ENCODE results near the gene CSF3. TPM values are rescaled to one million over a fixed set of nuclear protein-coding genes. Genes with fewer than 3 reads are reported as not detected.

Gene CSF3
- total RNA-seq, 1 donor from 2014 or later, result not detected

DNA sequence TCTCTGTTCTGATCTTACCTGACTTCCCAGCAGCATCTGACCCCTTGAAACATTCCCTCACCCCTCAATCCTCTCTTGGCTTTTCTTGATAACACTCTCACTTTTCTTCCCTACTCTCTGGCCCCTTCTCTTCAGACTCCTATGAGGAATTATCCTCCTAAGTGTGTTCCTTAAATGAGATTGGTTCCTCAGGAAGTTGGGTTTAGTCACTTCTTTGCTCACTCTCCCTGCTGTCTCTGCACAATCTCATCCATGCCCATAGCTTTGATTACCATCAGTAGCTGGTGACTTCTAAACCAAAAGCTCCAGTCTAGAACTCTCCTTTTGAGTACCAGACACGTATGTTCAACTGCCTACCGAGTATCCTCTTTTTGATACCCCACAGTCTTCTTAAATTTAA, 26.0 kb downstream of the CSF3 start:
- ATAC-seq (no peak), DNase-seq (no peak)
- intact Hi-C loops (cut with micrococcal nuclease), result no loop called here

GRCh38 chr17:40056379-40057015, 41.3 kb downstream of the CSF3 start:
- intact Hi-C loops (cut with micrococcal nuclease), result no loop called here
- ATAC-seq (peak; percentile 18), DNase-seq (no peak)

DNA sequence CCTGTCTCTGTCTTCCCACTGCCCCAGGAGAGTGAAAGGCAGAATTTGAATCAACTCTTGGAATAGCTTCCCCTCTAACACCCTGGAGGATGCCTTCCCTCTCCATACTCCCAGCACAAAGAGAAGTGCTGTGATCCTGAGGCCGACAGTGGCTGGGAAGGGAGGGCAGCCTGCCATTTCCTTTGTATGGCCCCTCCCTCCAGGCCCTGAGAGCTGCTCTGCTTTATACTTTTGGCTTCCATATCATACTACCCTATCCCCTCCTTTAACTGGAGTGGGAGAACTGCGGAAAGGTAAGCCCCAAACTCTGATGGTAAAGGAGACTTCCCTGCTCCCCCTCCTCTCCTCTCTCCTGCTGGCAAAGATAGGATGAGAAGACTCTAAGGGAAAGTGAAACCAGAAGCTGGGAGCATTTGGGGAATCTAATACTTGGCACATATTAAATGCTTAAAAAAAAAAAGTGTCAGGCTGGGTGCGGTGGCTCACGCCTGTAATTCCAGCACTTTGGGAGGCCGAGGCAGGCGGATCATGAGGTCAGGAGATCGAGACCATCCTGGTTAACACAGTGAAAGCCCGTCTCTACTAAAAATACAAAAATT, 43.0 kb downstream of the CSF3 start:
- intact Hi-C loops (cut with micrococcal nuclease), result no loop called here
- ATAC-seq (peak; percentile 8), DNase-seq (no peak)

GRCh38 chr17:40058865-40059264, 43.6 kb downstream of the CSF3 start:
- ATAC-seq (no peak), DNase-seq (no peak)
- intact Hi-C loops (cut with micrococcal nuclease), result no loop called here

- intact Hi-C loops (cut with micrococcal nuclease), result loop anchor here (5.0 kb wide), 1 partner anchor 52 kb away; no protein-coding TSS in a partner anchor
- no peak for DNase-seq
- no peak for ATAC-seq
These were observed 44.7 kb downstream of the CSF3 start for GRCh38 chr17:40059729-40060475.

DNA sequence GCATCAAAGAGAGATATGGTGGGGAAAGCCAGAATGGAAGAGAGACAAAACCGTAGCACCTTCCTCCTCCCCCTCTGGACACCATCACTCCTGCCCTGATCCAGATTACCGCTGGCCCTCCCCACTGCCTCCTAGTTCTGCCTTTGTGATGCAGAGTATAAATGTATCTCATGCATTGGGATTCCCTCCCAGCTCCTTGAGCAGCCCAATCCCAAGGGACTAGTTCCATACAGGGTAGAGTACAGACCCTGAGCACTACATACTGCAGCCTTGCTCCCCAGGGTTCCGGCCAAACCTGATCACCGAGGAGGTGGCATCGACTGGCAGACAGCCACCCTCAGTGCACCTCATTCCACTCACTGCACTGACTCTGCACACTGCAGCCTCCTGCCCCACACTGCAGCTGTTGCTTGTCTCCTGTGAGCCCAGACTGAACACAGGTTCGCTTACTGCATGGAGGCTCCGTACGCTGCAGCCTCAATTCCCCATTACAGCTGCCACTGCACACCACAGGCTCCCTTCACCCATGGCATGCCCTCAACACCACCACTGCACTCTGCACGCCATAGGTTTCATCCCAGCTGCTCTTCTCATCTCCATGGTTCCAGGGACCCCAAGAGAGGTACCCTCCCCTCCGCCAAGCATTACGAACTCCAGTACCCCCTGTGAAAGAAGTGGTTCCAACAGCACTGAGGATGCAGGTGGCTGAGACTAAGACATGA, 45.8 kb downstream of the CSF3 start:
- DNase-seq (no peak), ATAC-seq (no peak)
- intact Hi-C loops (cut with micrococcal nuclease), result loop anchor here (5.0 kb wide), 1 partner anchor 51 kb away; no protein-coding TSS in a partner anchor

- no peak for ATAC-seq
- intact Hi-C loops (cut with micrococcal nuclease), result loop anchor here (5.0 kb wide), 1 partner anchor 51 kb away; no protein-coding TSS in a partner anchor
- DNase-seq, result no peak
These were observed 46.4 kb downstream of the CSF3 start for GRCh38 chr17:40061609-40062038.

DNA sequence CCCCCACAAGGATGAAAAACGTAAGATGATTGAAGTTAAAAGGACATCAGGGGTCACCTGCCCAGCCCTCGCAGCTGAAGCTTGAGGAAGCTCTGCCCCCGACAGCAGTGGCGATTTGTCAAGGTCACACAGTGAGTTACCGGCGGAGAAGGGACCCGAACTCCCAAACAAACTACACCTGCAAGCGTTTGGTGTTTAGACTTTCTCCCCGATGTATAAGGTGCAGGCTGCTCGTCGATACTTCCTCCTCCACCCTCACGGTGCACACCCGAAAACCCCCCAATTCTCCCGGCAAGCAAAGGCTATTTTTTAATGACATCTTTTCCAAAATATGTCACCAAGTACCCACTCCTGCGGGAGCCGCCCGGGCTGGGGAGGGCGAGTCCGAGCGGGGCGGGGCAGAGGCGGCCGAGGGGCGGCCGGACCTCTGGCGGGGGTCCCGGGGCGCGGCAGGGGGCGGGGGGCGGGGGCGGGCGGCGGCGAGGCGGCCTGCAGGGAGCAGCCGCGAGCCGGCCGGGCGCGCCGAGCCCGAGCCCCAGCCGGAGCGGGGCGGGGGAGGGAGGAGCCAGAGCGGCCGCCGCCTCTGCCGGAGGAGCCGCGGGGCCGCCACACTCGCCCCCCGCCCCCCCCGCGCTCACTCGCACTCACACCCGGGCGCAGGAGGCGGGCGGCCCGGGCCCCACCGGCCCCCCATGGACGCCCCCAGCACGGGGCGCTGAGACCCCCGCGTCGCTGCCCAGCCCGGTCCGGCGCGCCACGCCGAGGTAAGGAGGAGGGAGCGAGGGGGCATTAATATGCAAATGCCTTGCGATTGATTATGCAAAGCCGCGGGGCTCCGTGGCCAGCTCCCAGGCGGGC, 47.3 kb downstream of the CSF3 start, which contains the start of gene THRA:
Gene THRA, plus strand, starts transcription at position 637 of the 858 bp plus-strand sequence. CDS start 11,524 bp downstream, outside the sequence.
- peak; percentile 91 for DNase-seq
- ATAC-seq, result peak; percentile 79
- intact Hi-C loops (cut with micrococcal nuclease), result loop anchor here (5.0 kb wide), 1 partner anchor 50 kb away; no protein-coding TSS in a partner anchor

DNA sequence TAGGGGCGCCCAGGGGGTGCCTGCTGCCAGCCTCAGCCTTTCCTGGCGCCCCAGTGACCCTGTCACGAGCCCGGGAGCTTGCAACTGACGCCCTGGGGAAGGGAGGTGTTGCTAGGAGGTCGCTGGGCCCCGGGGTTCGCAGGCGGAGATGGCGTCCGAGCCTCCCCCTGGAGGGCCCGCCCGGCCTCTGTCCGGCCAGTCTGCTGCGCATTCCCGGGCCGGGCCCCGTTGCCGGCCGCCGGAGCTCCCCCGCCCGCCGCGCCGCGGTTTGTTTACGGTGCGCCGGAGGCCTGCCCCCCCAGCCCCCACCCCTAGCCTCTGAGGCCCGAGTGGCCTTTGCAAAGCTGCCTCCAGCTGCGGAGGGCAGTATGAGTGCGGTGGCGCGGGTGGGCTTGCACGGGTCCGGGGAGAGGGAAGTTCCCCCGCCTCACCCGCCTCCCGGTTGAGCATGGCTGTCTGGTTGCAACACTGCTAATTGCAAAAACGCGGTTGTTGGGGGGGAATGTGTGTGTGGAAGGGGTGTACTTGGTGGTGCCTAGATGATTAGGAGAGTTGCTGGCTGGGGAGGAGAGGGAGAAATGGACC, 48.0 kb downstream of the CSF3 start:
- peak; percentile 70 for DNase-seq
- ATAC-seq, result peak; percentile 63
- intact Hi-C loops (cut with micrococcal nuclease), result loop anchor here (5.0 kb wide), 1 partner anchor 49 kb away; no protein-coding TSS in a partner anchor

DNA sequence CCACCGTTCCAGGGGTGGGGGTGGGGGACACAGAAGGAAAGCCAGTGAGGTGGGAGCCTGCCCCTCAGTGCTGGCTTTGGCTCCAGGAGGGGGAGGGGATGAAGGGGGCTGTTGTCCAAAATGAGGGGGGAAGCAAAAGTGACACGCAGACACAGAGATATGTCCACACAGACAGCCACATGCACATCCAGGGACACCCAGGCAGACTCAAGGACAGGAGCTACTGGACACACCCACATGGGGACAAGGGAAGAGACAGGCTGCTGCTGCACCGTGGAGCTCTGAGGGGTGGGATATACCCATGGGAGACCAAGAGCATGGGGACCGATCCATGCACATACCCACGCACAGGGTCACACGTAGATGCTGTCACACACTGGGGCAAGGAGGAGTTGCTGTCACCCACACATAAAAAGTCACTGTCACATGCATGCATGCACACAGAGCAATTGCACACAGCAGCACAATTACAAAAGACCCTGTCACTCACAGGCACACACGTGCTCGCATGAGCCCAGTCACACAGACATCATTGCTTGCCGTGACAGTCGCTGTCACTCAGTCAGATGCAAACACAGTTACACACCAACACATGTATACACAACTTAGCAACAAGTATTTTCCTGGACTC, 48.8 kb downstream of the CSF3 start:
- intact Hi-C loops (cut with micrococcal nuclease), result loop anchor here (5.0 kb wide), 1 partner anchor 48 kb away; no protein-coding TSS in a partner anchor
- DNase-seq, result no peak
- peak; percentile 13 for ATAC-seq

DNA sequence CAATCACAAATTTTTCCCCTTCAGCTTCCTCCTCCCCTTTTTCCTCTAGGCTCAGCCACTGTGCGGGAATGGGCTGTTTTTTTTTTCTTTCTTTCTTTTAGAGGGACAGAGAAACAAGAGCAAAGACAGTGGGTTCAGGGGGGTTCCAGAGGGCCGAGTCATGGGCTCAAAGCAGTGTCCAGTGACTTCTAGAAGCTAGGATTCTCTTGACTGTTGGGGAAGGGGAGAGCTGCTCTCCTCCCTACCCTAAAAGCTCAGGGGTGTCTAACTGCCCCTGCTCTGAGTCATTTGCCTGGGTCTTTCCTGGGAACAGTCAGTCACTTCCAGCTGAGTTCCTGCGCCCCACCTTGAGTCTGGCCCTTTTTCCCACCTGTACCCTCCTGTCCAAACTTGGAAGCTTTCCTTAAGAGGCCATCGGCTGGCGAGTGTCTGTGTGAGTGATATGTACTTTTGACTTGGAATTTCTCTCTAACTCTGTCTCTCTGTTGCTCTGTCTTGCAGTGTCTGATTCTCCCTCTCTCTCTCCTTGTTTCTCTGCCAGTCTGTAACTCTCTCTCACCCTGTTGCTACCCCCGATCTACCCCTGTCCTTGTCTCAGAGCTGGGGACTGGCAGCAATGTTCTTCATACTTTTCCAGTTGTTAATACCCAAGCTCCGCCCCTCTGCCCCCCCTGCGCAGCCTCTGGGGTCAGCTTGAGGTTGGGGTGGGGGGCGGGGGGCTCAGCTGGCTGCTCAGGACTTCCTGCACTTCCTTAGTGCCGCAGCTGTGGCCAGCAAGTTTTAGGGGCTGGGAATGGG, 49.9 kb downstream of the CSF3 start:
- no peak for ATAC-seq
- peak; percentile 49 for DNase-seq
- intact Hi-C loops (cut with micrococcal nuclease), result loop anchor here (5.0 kb wide), 1 partner anchor 47 kb away; no protein-coding TSS in a partner anchor

- ATAC-seq (no peak), DNase-seq (peak; percentile 23)
- intact Hi-C loops (cut with micrococcal nuclease), result no loop called here
These were observed 50.7 kb downstream of the CSF3 start for GRCh38 chr17:40065769-40066510.

Data from left ventricle myocardium superior (tissue), 1 donor.